HG03097 (cell line): Measurements from ENCODE around the gene C11orf91.
"Not testable (repeated sequence)": the region's sequence is repeated elsewhere in the genome, so short reads cannot be mapped to it uniquely, and the experiment has no call there.

Experiments
- ATAC-seq: cut with Tn5 transposase; IDR thresholded peaks from one replicate; pipeline ENCODE4 v1.9.1; 2021; ENCODE audit not compliant: unreplicated experiment, low FRiP score

The C11orf91 gene

GRCh38 chr11:33700502-33701271 lies at the start of gene C11orf91:
Gene C11orf91 (minus strand): TSS chr11:33700826. CDS start chr11:33700740, 86 bp downstream.
- ATAC-seq = peak; percentile 85

- ATAC-seq = no peak
These were observed 47.4 kb upstream of the C11orf91 start for GRCh38 chr11:33747979-33748378.

GRCh38 chr11:33743291-33743690 lies 42.7 kb upstream of the C11orf91 start:
- no peak for ATAC-seq

- ATAC-seq = no peak
These were observed 41.7 kb upstream of the C11orf91 start for GRCh38 chr11:33742249-33742851.

- ATAC-seq = no peak
These were observed 41.2 kb upstream of the C11orf91 start for GRCh38 chr11:33741806-33742205.

- no peak for ATAC-seq
These were observed 36.8 kb upstream of the C11orf91 start for GRCh38 chr11:33737362-33737821.

- peak; percentile 44 for ATAC-seq
These were observed 35.7 kb upstream of the C11orf91 start, which contains the start of gene CD59 for GRCh38 chr11:33736148-33736812. Gene CD59 (minus strand): TSS chr11:33736423. CDS start chr11:33722445, 13,978 bp downstream.

- peak; percentile 50 for ATAC-seq
These were observed 34.9 kb upstream of the C11orf91 start for GRCh38 chr11:33735271-33736147.

- no peak for ATAC-seq
These were observed 34.0 kb upstream of the C11orf91 start for GRCh38 chr11:33734441-33735270.

GRCh38 chr11:33733980-33734379 lies 33.4 kb upstream of the C11orf91 start:
- ATAC-seq = no peak

- ATAC-seq = no peak
These were observed 31.3 kb upstream of the C11orf91 start for GRCh38 chr11:33731723-33732531.

- ATAC-seq = no peak
These were observed 30.1 kb upstream of the C11orf91 start for GRCh38 chr11:33730716-33731115.

- not testable (repeated sequence) for ATAC-seq
These were observed 28.5 kb upstream of the C11orf91 start for GRCh38 chr11:33729072-33729664.

GRCh38 chr11:33727539-33727938 lies 26.9 kb upstream of the C11orf91 start:
- ATAC-seq = not testable (repeated sequence)

- ATAC-seq = no peak
These were observed 24.9 kb upstream of the C11orf91 start for GRCh38 chr11:33725496-33725895.

- ATAC-seq = no peak
These were observed 24.0 kb upstream of the C11orf91 start for GRCh38 chr11:33724644-33725035.

- ATAC-seq = no peak
These were observed 22.7 kb upstream of the C11orf91 start for GRCh38 chr11:33723238-33723881.
